OCI-LY3 (cell line): ENCODE results near the gene TRMT61A.

Experiments
- H2AFZ ChIP-seq: fragments of 200-600, 300-600 bp; shearing (Covaris generic); 2 replicates; pipeline ENCODE4 v1.6.0; 2014; ENCODE audit warnings: antibody characterized with exemption, low read depth, low read length
- H3K27ac ChIP-seq: fragments of 200-600, 300-600 bp; sonication (generic); 2 replicates; pipeline ENCODE4 v1.5.1; 2014; ENCODE audit warnings: mild to moderate bottlenecking, low read length, moderate library complexity, mixed read lengths
- H3K27me3 ChIP-seq: fragments of 200-600, 300-600 bp; sonication (generic); 2 replicates; pipeline ENCODE4 v1.6.1; 2014; ENCODE audit warnings: low read depth, low read length, mixed read lengths
- H3K36me3 ChIP-seq: fragments of 200-600, 300-600 bp; sonication (generic); replicated peaks from 2 replicates; pipeline ENCODE3; 2014; ENCODE audit warnings: low read depth, low read length, mixed read lengths
- H3K4me1 ChIP-seq: fragments of 300-600, 200-600 bp; sonication (generic); 2 replicates; pipeline ENCODE4 v1.6.1; 2014; ENCODE audit warnings: low read length, mixed read lengths
- H3K4me2 ChIP-seq: fragments of 200-600, 300-600 bp; sonication (generic); 2 replicates; pipeline ENCODE4 v1.6.1; 2014; ENCODE audit warnings: low read length, mixed read lengths
- H3K4me3 ChIP-seq: fragments of 300-600, 200-600 bp; sonication (generic); 2 replicates; pipeline ENCODE4 v1.5.1; 2014; ENCODE audit warnings: antibody characterized with exemption, mild to moderate bottlenecking, low read length, moderate library complexity
- H3K79me2 ChIP-seq: fragments of 300-600, 200-600 bp; shearing (Covaris generic); 2 replicates; pipeline ENCODE4 v1.6.1; 2014; ENCODE audit warnings: mild to moderate bottlenecking, low read length, mixed read lengths
- H3K9ac ChIP-seq: fragments of 300-600, 200-600 bp; shearing (Covaris generic); 2 replicates; pipeline ENCODE4 v1.6.0; 2014; ENCODE audit warnings: mild to moderate bottlenecking, low read length, moderate library complexity
- H3K9me3 ChIP-seq: fragments of 200-600, 300-600 bp; shearing (Covaris generic); 2 replicates; pipeline ENCODE4 v1.6.1; 2014; ENCODE audit warnings: low read length, mixed read lengths; ENCODE audit not compliant: insufficient read depth
- H4K20me1 ChIP-seq: fragments of 200-600, 300-600 bp; sonication (generic); 2 replicates; pipeline ENCODE4 v1.6.1; 2016; ENCODE audit warnings: low read length, mixed read lengths; ENCODE audit not compliant: insufficient read depth
- CTCF ChIP-seq: fragments of 200-600, 300-600 bp; sonication (generic); IDR thresholded peaks from 2 replicates; pipeline ENCODE4 v1.5.1; 2014; ENCODE audit warnings: antibody characterized with exemption, low read length, low read depth
- EZH2phosphoT487 ChIP-seq: fragments of 200-600 bp; shearing (Covaris generic); IDR thresholded peaks from 2 replicates; pipeline ENCODE4 v1.6.1; 2018; ENCODE audit warnings: antibody characterized with exemption, mixed run types, low read depth

TRMT61A gene

GRCh38 chr14:103576371-103577024 lies 47.5 kb downstream of the TRMT61A start:
- Histone ChIP-seq H2AFZ (no peak overlapping the region), H3K27ac (no peak overlapping the region), H3K9me3 (no peaks in the 10 kb centered on the region), H3K79me2 (no peaks in the 10 kb centered on the region), H3K36me3 (peaks cover 14% of the 10 kb centered on the region), H3K27me3 (no peaks in the 10 kb centered on the region), H4K20me1 (no peaks in the 10 kb centered on the region), H3K9ac (no peak overlapping the region), H3K4me3 (no peak overlapping the region), H3K4me2 (no peak overlapping the region), H3K4me1 (0 out of 2 replicates have a peak, but pooled peaks cover 2% of the 10 kb centered on the region)
- no peak for TF ChIP-seq EZH2phosphoT487
- TF ChIP-seq CTCF, result no peak

GRCh38 chr14:103578401-103579075 lies 49.5 kb downstream of the TRMT61A start:
- Histone ChIP-seq H3K79me2 (no peaks in the 10 kb centered on the region), H3K4me3 (no peak overlapping the region), H2AFZ (no peak overlapping the region), H3K4me2 (no peak overlapping the region), H4K20me1 (no peaks in the 10 kb centered on the region), H3K27me3 (no peaks in the 10 kb centered on the region), H3K36me3 (peaks cover 14% of the 10 kb centered on the region), H3K4me1 (no peaks in the 10 kb centered on the region), H3K27ac (no peak overlapping the region), H3K9ac (no peak overlapping the region), H3K9me3 (no peaks in the 10 kb centered on the region)
- TF ChIP-seq EZH2phosphoT487 (no peak), CTCF (no peak)

- Histone ChIP-seq H2AFZ (no peak overlapping the region), H3K36me3 (peaks cover 2% of the 10 kb centered on the region), H3K4me2 (no peak overlapping the region), H3K4me1 (no peaks in the 10 kb centered on the region), H4K20me1 (no peaks in the 10 kb centered on the region), H3K9me3 (no peaks in the 10 kb centered on the region), H3K27ac (no peak overlapping the region), H3K4me3 (no peak overlapping the region), H3K79me2 (no peaks in the 10 kb centered on the region), H3K27me3 (no peaks in the 10 kb centered on the region), H3K9ac (no peak overlapping the region)
- TF ChIP-seq EZH2phosphoT487 (no peak), CTCF (no peak)
Measured at GRCh38 chr14:103581206-103581605, 52.2 kb downstream of the TRMT61A start.

- no peak overlapping the region for H3K4me2 ChIP-seq
- H2AFZ ChIP-seq, result no peak overlapping the region
- H3K4me3 ChIP-seq, result no peak overlapping the region
- no peak for TF ChIP-seq CTCF
- no peak for TF ChIP-seq EZH2phosphoT487
- no peaks in the 10 kb centered on the region for H3K4me1 ChIP-seq
- peaks cover 2% of the 10 kb centered on the region for H3K36me3 ChIP-seq
- no peaks in the 10 kb centered on the region for H3K79me2 ChIP-seq
- H3K27me3 ChIP-seq, result no peaks in the 10 kb centered on the region
- no peaks in the 10 kb centered on the region for H3K9me3 ChIP-seq
- H3K9ac ChIP-seq, result no peak overlapping the region
- no peak overlapping the region for H3K27ac ChIP-seq
- no peaks in the 10 kb centered on the region for H4K20me1 ChIP-seq
Measured at GRCh38 chr14:103581954-103582703, 53.1 kb downstream of the TRMT61A start.
